ENCODE measurements around the gene BUB1.
"Not testable (repeated sequence)": the region's sequence is repeated elsewhere in the genome, so short reads cannot be mapped to it uniquely, and the experiment has no call there.

Gene BUB1

DNA sequence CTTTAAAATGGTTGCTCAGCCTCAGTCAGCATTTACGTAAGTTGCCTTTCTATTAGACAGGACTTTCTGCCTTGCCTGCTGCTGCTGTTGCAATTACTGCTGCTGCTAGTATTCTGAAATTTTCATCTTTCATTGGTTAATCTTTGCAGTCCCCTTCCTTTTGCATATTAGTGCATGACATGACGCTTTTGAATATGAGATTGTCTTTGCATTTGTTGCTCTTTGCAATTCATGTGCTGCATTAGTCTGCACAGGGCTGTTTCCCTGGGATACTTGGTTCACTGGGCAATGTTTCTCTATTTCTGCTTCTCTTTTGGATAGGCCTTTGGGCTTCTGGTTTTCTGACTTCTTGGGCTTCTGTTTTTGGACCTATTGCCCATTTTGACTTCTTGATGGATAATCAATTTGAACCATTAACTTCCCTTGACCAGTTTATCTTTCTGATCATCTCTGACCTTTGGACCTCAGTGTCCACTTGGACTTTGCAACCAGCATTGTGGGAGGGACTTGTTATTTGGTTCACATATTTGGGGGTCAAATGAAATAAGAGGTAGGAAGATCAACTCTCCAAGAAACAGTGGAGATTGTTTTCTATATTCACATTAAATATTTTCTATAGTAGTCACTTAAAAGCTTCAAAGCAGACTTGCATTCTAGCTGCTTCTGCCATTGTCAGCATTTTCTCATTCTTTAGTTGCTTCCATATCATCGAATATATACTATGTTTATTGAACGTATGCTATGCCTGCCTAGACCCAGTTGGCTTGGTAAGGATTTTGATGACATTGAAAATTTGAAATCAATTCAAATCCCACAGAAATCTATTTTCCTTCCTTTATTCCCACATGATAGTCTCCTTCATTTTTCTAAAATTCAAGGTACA lies 12.5 kb upstream of the BUB1 start:
- no peak for DNase-seq (ENCODE audit: low read depth in 2 of 2)

DNA sequence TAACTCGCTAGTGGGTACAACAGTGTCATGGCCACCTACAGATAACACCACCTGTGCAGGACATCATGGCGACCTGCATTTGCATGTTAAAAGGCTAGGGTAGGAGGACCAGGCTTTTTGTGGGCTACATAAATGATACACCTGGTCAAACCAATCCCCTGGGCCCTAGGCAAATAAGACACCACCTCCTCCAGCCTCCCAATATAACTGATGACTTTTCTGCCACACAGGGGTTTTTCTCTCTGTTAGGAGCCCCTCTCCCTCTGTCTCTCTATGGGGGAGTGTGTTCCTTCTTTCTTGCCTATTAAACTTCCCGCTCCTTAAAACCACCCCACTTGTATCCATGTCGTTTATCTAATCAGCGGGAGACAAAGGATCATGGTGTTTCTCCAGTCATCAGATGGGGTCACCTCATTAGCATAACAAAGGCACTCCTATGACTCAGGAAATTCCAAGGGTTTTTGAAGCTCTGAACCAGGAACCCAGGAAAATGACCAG lies 10.8 kb upstream of the BUB1 start:
- DNase-seq (ENCODE audit: low read depth in 2 of 2), result no peak

DNA sequence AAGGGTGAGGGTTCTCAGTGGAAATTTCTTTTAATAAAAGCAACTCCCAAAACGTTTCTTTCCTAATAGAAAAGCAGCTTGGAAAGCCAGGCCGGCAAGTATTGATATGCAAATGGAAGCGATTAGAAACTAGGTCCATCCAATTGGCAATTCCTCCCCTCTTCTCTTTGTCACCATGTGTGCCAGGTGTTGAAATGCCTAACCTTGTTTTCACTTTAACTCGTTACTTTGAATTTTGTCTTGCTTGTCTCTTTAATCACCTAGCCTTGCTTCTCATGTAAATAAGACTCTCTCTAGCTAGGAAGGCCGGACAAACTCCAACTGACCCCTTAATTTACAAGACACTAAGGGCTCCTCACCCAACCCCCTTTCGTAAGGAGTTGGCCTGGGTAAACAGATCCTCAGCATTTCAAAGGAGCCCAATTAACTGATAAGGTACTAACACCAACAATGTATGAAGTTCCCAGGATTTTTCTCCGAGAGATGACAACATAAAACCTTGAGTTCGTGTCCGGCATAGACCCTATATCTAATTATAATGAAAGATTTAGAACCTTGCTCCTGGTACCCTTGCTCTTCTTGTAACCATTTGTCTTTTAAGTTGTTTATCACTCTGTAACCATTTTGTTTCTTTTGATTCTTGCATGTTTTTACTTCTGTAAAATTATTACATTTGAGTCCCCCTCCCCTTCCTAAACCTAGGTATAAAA lies 10.1 kb upstream of the BUB1 start:
- not testable (repeated sequence) for DNase-seq (ENCODE audit: low read depth in 2 of 2)

DNA sequence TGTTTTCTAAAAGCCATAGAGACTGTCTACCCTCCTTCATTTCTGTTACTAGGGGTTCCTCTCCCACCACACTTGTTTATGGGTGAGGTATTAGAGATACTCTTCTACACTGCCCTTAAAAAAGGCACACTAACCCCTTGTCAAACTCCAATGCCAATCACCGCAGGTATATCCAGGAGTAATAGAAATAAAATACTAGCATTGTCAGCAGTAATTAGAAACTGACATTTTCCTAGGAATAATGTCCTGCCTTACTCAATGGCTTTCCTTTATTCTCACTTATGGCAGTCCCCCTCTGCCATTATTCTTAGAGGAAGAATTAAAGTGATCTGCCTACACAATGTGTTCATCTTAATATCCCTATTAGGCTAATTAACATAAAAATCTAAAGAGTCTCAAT lies 5.0 kb upstream of the BUB1 start:
- DNase-seq (ENCODE audit: low read depth in 2 of 2), result no peak

DNA sequence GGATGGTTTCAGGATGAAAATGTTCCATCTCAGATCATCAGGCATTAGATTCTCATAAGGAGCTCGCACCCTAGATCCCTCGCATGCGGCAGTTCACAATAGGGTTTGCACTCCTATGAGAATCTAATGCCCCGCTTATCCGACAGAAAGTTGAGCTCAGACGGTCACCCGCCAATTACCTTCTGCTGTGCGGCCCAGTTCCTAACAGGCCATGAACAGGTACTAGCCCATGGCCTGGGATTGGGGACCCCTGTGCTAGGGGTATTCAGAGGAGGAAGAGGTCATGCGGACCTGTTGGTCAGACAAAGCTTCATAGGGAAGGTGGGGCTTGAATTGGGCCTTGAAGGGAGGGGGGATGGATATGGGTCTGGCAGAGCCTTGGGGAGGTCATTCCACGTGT lies 4.4 kb upstream of the BUB1 start:
- DNase-seq (ENCODE audit: low read depth in 2 of 2), result no peak

DNA sequence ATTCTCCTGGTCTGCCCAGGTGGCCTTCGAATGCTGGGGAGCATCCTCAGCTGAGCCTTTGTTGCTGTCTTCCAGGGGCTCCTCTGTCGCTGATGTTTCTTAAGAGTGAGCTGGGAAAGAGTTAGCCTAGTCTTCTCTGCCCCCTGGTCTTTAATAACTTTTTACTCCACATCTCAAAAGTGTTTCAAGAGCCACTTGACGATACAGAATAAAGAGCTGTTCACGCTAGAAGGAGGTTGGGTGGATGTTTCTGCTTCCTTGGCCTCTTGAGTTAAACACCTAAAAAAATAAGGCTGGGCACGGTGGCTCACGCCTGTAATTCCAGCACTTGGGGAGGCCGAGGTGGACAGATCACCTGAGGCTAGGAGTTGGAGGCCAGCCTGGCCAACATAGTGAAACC lies 2.8 kb upstream of the BUB1 start:
- DNase-seq (ENCODE audit: low read depth in 2 of 2), result no peak

DNA sequence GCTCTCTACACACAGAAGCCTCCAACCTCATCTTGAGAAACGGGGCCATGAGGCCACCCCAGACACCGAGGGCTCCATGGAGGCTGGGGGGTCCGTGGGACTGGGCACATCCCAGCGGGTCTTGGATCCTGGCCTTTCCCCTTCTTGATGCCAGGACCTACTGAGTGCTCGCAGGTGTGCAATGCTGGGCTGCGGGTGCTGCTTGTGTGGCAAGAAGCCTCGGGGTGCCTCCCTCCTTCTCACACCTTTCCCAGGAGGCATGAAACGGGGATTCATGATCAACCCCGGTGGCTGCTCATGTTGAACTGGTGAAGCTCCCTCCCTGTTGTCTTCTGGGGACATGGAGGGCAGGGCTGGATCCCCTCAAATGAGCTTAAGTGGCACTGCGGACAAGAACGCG lies 2.0 kb upstream of the BUB1 start:
- DNase-seq (ENCODE audit: low read depth in 2 of 2), result no peak

DNA sequence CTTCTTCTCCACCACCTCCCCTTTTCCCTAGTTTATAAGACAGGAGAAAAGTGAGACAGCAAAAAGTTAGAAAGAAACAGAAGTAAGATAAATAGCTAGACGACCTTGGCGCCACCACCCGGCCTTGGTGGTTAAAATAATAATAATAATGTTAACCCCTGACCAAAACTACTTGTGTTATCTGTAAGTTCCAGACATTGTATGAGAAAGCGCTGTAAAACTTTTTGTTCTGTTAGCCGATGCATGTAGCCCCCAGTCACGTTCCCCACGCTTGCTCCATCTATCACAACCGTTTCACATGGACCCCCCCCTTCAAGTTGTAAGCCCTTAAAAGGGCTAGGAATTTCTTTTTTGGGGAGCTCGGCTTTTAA lies 1.5 kb upstream of the BUB1 start:
- DNase-seq (ENCODE audit: low read depth in 2 of 2), result no peak

DNA sequence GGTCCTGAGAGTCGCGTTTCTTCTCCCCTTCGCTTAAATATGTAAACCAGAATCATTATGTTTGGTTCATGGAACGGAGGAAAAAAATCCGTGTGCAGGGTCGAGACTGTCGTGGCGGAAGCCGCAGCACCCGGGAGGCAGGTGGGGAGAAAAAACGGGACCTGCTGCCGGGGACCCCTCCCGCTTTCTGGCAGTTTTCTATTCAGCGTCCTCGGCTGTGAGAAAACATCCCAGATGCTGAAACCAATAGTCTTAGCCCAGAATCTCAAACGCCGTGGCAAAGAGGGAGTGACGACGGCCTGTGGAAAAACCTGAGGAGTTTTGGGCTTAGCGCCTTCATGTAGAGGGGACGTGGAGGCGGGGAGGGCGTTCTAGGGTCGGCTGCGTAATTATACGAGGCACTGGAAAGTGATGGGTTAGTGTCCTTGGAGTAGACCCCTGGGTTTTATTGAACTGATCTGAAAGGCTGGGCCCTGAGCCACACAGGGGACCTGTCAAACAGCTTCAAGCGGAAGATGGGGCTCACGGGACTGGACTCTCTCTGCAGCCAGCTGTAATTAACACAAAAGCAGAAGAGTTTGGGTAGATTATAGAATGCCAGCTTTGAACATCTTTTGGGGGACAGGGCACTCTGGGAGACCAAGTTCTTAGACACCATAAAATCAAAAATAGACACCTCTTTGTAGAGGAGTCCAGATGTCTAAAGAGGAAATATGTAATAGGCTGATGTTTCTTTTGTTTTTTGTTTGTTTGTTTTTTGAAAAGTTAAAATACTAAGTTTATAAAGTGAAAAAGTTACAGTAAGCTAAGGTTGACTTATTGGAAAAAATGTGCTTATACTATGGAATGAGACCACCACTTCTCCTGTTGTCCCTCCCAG lies 834 bp upstream of the BUB1 start:
- DNase-seq (ENCODE audit: low read depth in 2 of 2), result no peak

DNA sequence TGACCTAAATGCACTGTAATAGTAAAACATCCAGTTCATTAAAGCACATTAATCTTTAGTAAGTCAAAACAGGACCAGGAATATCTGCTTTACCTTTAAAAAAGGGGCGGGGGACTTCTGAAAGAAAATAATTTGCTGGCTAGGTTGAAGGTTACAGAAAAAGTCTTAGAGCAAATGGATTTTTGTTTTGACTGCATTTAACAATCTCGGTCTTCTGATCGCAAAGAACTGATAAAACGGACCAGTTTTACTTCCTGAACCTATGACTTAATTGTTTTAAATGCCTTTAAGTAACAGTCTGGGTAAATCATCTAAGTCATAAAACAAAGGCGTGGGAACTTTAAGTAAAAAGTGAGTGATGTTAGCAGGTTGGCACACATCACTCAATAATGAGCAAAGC lies 783 bp downstream of the BUB1 start:
- no peak for DNase-seq (ENCODE audit: low read depth in 2 of 2)

DNA sequence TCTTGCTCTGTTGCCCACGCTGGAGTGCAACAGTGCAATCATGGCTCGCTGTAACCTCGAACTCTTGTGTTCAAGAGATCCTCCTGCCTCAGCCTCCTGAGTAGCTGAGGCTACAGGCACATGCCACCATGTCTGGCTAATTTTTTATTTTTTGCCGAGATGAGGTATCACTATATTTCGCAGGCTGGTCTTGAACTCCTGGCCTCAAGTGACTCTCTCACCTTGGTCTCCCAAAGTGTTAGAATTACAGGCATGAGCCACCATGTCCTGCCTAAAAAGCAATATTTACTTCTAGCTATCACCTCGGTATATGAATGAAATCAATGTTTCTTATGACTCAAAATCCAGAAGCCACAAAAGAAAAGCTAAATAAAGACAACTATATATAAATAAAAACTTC lies 2.2 kb downstream of the BUB1 start:
- no peak for DNase-seq (ENCODE audit: low read depth in 2 of 2)

DNA sequence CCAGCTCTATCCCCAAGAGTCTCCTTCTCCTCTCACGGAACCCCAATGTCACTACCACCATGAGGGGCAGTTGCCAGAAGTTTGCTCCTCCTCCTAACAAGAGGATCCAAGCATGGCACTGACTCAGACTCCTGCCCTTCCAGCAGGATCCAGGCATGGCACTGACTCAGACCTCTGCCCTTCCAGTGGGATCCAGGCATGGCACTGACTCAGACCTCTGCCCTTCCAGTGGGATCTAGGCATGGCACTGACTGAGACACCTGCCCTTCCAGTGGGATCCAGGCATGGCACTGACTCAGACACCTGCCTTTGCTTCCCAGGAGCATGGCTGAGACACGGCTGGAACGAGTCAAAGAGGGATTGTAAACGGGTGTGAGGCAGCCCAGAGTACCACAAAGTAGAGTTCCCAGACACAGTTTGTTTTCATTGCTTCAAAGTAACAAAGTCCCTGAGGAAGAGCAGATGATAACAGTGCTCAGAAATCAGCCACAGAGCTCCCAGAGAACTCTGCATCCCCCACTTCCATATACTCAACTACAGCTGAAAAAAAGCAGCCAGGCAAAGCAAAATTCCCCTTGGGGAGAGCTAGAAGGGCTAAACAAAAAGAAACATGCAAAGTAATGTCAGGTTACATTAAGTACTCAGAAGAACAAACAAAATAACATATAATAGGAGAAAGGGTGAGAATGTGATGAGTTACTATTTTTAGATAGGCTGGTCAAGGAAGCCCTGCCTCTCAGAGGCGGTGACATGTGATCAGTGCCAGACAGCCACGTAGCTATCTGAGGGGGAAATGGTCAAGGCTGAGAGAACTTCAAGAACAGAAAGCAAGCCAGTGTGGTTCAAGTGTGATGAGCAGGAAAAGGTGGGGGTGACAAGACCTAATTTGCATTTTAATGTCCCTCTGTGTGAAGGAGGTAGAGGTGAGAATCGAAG lies 3.0 kb downstream of the BUB1 start:
- DNase-seq (ENCODE audit: low read depth in 2 of 2), result no peak

DNA sequence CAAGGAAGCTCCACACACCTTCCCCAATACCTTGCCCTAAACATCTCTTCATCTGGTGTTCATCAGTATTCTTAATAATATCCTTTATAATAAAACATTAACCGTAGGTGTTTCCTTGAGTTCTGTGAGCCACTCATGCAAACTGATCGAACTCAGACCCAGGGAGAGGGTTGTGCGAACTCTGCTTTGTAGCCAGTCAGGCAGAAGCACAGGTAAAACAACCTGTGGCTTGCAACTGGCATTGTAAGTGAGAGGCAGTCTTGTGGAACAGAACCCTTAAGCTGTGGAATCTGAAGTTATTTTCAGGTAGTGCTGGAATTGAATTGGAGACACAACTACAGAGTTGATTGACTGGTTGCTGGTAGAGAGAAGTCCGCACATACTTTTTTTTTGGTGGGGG lies 4.7 kb downstream of the BUB1 start:
- no peak for DNase-seq (ENCODE audit: low read depth in 2 of 2)

DNA sequence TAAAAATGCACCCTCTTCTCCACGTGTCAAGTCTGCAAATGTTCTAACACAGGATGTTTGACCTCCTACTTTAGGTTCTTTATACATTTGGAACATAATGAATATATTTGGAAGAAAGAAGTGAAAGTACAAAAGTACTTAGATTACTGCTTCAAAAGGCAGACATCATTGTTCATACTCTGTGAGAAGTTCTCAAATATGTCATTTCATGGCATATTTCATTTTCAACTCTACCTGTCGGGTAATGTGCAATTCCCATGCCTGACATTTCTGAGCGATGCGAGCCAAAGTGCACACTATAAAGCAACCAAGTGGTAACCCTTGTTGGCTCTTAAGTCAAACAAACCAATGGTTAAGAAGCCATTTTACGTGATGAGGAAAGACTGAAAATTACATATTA lies 7.0 kb downstream of the BUB1 start:
- no peak for DNase-seq (ENCODE audit: low read depth in 2 of 2)

DNA sequence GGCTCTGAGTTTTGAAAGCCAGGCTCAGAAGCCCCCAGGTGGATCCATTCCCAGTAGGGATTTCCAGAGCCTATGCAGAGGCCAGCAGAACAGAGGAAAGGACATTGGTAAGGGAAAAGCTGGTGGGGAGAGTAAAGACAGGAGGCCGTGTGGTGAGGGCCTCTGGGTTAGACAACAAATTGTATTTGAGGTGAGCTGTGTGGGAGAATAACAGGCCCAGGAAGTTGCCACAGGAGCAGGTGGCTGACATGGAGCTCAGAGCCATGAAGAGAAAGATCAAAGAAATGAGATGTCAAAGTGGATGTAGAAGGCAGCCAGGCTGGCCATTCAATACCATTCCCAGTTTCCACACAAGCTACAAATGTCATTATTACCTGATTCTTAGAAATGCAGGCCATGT lies 8.8 kb downstream of the BUB1 start:
- no peak for DNase-seq (ENCODE audit: low read depth in 2 of 2)

DNA sequence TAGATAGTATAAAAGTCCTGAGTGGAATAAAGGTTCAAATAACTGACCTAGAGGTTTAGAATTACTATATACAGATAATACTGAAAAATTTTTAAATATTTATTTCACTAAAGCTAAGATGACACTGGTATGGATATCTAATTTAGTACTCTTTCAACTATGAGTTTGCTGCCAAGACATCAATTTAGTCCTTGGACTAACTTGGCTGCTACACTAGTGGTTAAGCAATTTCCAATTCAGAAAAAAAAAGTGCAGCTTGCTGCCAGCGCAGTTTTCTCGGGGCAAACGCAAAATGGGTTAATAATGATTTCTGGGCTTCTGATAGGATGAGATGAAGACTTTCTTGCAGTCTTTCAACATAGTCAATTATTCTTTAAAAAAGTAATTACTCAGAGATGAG lies 10.8 kb downstream of the BUB1 start:
- no peak for DNase-seq (ENCODE audit: low read depth in 2 of 2)

DNA sequence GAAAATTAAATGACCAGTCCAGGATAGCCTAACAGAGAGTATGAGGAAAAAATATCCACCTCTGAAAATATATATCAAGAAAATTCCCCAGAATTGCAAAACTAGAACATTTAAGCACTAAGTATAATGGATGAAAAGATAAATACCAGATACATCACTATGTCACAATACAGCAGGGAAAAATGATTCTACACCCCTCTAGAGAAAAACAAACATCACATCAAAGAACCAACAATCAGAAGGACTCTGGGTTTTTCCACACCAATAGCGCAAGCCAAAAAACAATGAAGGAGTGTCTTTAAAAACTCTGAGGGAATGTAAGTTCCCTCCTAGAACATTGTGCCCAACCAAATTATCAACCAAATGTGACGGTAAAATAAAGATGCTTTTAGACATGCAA lies 13.7 kb downstream of the BUB1 start:
- no peak for DNase-seq (ENCODE audit: low read depth in 2 of 2)

DNA sequence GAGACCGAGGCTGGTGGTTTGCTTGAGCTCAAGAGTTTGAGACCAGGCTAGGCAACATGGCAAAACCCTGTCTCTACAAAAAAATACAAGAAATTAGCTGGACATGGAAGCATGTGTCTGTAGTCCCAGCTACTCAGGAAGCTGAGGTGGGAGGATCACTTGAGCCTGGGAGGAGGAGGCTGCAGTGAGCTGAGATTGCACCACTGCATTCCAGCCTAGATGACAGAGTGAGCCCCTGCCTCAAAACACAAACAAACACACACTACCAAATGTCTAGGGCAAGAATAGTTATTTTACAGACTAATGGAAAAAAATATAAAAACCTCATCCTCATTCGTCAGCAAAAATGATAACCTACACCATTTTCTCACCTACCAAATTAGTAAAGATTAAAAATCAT lies 15.3 kb downstream of the BUB1 start:
- no peak for DNase-seq (ENCODE audit: low read depth in 2 of 2)

DNA sequence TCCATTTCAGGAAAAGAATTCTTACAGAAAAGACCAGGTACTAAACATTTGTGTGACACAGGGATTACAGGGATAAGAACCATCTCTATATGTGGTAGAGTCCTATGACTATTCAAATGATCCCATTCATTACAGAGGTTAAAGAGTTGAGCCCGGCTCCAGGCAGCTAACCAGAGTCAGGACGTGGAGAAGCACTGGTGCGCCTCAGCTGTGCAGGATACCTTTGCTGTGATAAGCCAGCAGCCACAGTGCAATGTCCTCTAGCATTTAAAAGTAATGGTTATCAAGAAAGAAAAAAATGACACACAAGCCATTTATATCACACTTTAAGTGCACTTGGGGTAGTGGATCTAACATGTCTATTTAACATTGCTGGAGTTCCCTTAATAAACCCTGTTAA lies 17.3 kb downstream of the BUB1 start:
- no peak for DNase-seq (ENCODE audit: low read depth in 2 of 2)

DNA sequence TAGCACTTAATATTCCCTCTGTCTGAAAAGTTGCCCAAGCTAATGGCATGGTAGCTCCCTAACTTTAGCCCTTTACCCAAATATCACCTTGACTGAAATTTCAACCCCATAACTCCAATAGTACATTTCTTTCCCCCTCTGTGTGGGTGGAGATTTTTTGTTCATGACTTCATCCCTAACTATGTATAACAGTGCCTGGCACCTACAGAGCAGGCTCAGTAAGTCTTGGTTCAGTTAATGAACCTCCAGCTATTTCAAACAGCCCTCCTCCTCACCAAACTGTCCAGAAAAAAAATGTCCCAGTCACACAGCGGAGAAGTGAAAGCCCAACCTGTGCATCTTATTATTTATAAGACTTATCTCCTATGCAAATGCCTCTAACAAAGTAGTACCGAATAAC lies 18.6 kb downstream of the BUB1 start:
- no peak for DNase-seq (ENCODE audit: low read depth in 2 of 2)

DNA sequence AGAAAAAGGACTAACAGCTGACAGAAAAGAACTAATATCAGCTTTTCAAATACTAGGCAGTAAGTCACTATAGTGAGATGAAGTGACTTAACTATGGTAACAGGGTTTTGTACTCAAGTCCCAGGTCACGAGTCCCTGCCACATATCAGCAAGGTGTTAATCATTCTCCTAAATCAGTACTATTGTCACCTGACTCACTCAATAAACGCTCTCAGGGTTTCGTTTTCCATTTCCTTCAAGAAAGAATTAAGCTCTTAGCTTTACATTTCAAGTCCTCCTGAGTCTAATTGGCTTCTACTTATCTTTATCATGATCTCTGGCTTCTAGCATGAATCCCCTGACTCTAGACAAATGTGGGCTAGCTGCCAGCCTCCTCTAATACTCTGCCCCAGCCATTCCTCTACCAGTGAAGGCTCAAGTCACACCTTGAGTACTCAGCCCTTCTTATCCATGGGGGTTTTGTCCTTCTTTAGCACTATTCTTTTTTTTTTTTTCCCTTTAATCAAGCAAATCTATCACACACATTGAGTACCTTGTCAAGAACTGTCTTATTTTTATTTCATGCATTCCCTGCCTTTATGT lies 20.0 kb downstream of the BUB1 start:
- DNase-seq (ENCODE audit: low read depth in 2 of 2), result no peak

All from activated CD4-positive, alpha-beta T cell treated with anti-CD3 and anti-CD28 coated beads for 24 hours (primary cell).